ENCODE results near the gene RASA4B. TPM values are rescaled to one million over a fixed set of nuclear protein-coding genes. Genes with fewer than 3 reads are reported as not detected.

Gene RASA4B
- total and polyA plus RNA-seq, 2 of the 4 experiments (the other 2 are of a cell fraction): 1.8 to 7.7 TPM

DNA sequence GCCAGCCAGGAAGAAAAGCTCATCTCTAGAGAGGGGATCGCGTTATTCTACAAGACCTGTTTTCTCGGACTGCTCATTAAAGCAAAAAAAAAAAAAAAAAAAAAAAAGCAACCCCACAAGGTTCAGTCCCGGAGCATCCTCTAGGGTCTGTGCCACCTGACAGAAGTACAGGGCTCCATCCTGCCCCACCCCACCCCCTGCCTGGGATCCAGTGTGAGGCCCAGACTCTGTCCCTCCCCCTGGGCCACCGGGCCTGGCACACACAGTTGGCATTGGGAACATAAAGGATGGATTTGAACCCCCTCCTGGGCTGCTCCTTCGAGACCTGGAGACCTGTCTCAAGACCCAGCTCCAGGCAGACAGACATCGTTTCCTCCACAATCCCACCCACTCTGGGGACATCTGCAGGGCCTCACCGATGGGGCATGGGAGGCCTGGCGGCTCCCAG is 83.5 kb downstream of the RASA4B start:
- H3K4ac ChIP-seq (ENCODE audit: low read depth, low read length): peak overlapping the region; percentile 77
- H3K9me3 ChIP-seq (ENCODE audit: control insufficient read depth, insufficient read depth, low read length): no peaks in the 10 kb centered on the region
- peak overlapping the region; percentile 96 for H2AFZ ChIP-seq (replicated peaks; ENCODE audit: low read length, poor library complexity)
- H3K9me1 ChIP-seq (ENCODE audit: insufficient read depth, low read length): peaks cover 6% of the 10 kb centered on the region
- peak overlapping the region; percentile 85 for H3K4me3 ChIP-seq (ENCODE audit: insufficient read depth, low read depth, low read length)
- no peak overlapping the region for H2BK5ac ChIP-seq (ENCODE audit: low read depth, low read length, poor library complexity, severe bottlenecking)
- H3K14ac ChIP-seq (replicated peaks; ENCODE audit: low read depth, low read length): peak overlapping the region; percentile 47
- H3K18ac ChIP-seq (ENCODE audit: low read depth, low read length): no peak overlapping the region
- peak overlapping the region; percentile 54; the same call in 1 of the 2 replicates for H3K56ac ChIP-seq (ENCODE audit: extremely low read depth, insufficient read depth, low read length)
- peak overlapping the region; percentile 44 for H3K9ac ChIP-seq (ENCODE audit: low read depth, low read length)
- peak overlapping the region; percentile 39; the same call in 1 of the 2 replicates for H3K23ac ChIP-seq (ENCODE audit: low read depth, low read length)
- WGBS, 2 experiments (ENCODE audit: extremely low coverage in 2 of 2, insufficient read length in 1 of 2): 68% methylated on average over 4 of the region's 9 CpGs; no CpG with 5 or more reads in 1 of the 2 experiments
- ChIA-PET POLR2A (ENCODE audit: unreplicated experiment) (no interaction called here), CTCF (no interaction called here)
- H3K27ac ChIP-seq (ENCODE audit: insufficient read depth, low read length): peak overlapping the region; percentile 51
- H3K79me1 ChIP-seq (ENCODE audit: low read depth in 1 of 2, low read length in 2 of 2): peaks cover 6 to 36% of the 10 kb centered on the region in 2 experiments; a peak in 3 of 4 replicates
- H3K27me3 ChIP-seq (ENCODE audit: control insufficient read depth, insufficient read depth, low read length): no peaks in the 10 kb centered on the region
- intact Hi-C loops (cut with micrococcal nuclease) (no loop called here), in situ Hi-C loops (cut with MboI; ENCODE audit: low sequenced_read_pairs) (no loop called here), dilution Hi-C loops (cut with HindIII; ENCODE audit: low sequenced_read_pairs, unreplicated experiment) (no loop called here)
- DNase-seq (peak; percentile 44), ATAC-seq (ENCODE audit: low read depth) (no peak; the same call in 1 of the 2 replicates)
- H3K4me1 ChIP-seq (ENCODE audit: control insufficient read depth, insufficient read depth, low read length): peaks cover 4% of the 10 kb centered on the region; the same call in 1 of the 2 replicates
- H3K36me3 ChIP-seq (ENCODE audit: control insufficient read depth, insufficient read depth, low read length): peaks cover 7% of the 10 kb centered on the region
- peak overlapping the region; percentile 50 for H3K4me2 ChIP-seq (ENCODE audit: low read depth, low read length)
- H4K20me1 ChIP-seq (ENCODE audit: insufficient read depth, low read length): no peaks in the 10 kb centered on the region
- no peak overlapping the region for H2BK20ac ChIP-seq (ENCODE audit: low read depth, low read length)
- H4K91ac ChIP-seq (ENCODE audit: insufficient read depth, low read depth, low read length): peak overlapping the region; percentile 25
- no peak overlapping the region for H2BK15ac ChIP-seq (ENCODE audit: low read depth, low read length)
- H4K5ac ChIP-seq (ENCODE audit: low read depth, low read length): no peak overlapping the region
- no peak for TF ChIP-seq NFE2L2 (IDR thresholded peaks at IDR 0.05; ENCODE audit: low read depth, low read length)
- no peak for TF ChIP-seq USF2 (IDR thresholded peaks at IDR 0.05; ENCODE audit: low read depth, low read length)
- no peak for TF ChIP-seq RAD21 (IDR thresholded peaks at IDR 0.05; ENCODE audit: low read length)
- TF ChIP-seq, protein P1, sequence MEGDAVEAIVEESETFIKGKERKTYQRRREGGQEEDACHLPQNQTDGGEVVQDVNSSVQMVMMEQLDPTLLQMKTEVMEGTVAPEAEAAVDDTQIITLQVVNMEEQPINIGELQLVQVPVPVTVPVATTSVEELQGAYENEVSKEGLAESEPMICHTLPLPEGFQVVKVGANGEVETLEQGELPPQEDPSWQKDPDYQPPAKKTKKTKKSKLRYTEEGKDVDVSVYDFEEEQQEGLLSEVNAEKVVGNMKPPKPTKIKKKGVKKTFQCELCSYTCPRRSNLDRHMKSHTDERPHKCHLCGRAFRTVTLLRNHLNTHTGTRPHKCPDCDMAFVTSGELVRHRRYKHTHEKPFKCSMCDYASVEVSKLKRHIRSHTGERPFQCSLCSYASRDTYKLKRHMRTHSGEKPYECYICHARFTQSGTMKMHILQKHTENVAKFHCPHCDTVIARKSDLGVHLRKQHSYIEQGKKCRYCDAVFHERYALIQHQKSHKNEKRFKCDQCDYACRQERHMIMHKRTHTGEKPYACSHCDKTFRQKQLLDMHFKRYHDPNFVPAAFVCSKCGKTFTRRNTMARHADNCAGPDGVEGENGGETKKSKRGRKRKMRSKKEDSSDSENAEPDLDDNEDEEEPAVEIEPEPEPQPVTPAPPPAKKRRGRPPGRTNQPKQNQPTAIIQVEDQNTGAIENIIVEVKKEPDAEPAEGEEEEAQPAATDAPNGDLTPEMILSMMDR (conservative IDR thresholded peaks at IDR 0.05; ENCODE audit: low read depth, low read length): no peak
- no peak for TF ChIP-seq SMC3 (IDR thresholded peaks at IDR 0.05; ENCODE audit: low read depth, low read length)
- no peak for TF ChIP-seq MAFK (IDR thresholded peaks at IDR 0.05; ENCODE audit: low read depth, low read length)
- TF ChIP-seq BHLHE40 (IDR thresholded peaks at IDR 0.05; ENCODE audit: low read depth, low read length): no peak
- TF ChIP-seq CHD1 (IDR thresholded peaks at IDR 0.05; ENCODE audit: low read depth, low read length): no peak
- TF ChIP-seq, protein P2, sequence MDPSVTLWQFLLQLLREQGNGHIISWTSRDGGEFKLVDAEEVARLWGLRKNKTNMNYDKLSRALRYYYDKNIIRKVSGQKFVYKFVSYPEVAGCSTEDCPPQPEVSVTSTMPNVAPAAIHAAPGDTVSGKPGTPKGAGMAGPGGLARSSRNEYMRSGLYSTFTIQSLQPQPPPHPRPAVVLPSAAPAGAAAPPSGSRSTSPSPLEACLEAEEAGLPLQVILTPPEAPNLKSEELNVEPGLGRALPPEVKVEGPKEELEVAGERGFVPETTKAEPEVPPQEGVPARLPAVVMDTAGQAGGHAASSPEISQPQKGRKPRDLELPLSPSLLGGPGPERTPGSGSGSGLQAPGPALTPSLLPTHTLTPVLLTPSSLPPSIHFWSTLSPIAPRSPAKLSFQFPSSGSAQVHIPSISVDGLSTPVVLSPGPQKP (IDR thresholded peaks at IDR 0.05; ENCODE audit: borderline replicate concordance, low read depth, low read length): no peak
- TF ChIP-seq RFX5 (IDR thresholded peaks at IDR 0.05; ENCODE audit: low read depth, low read length): no peak
- TF ChIP-seq CEBPB (IDR thresholded peaks at IDR 0.05; ENCODE audit: low read depth, low read length): no peak
- TF ChIP-seq MXI1 (IDR thresholded peaks at IDR 0.05; ENCODE audit: borderline replicate concordance, low read depth, low read length): no peak
- no peak for TF ChIP-seq FOS (IDR thresholded peaks at IDR 0.05; ENCODE audit: low read depth, low read length)
- TF ChIP-seq POLR2A (IDR thresholded peaks at IDR 0.05; ENCODE audit: low read depth, low read length): no peak
- no peak for TF ChIP-seq RCOR1 (IDR thresholded peaks at IDR 0.05; ENCODE audit: insufficient replicate concordance, low read length)
- no peak for TF ChIP-seq MAZ (IDR thresholded peaks at IDR 0.05; ENCODE audit: borderline replicate concordance, low read depth, low read length)
- peak overlapping the region; percentile 77 for H2AK9ac ChIP-seq (replicated peaks; ENCODE audit: low read depth, low read length, poor library complexity)
- H2AK5ac ChIP-seq (ENCODE audit: low read depth, low read length): peak overlapping the region; percentile 79
- H4K8ac ChIP-seq (ENCODE audit: low read depth in 2 of 2, low read length in 2 of 2): peak overlapping the region; percentile 43 to 66; a peak in 2 of 4 replicates
- BruUV-seq (replicated peaks): no TSS peak
- no peak overlapping the region; the same call in 1 of the 2 replicates for H2BK120ac ChIP-seq (ENCODE audit: low read depth, low read length)
